Measurements from ENCODE around the gene ARMC12. TPM values are rescaled to one million over a fixed set of nuclear protein-coding genes. Genes with fewer than 3 reads are reported as not detected.
A peak's percentile ranks its signal among the peaks of the same experiment; 100 is the strongest.

ARMC12 gene
- total RNA-seq, 1 donor from 2014 or later = 2.9 TPM

DNA sequence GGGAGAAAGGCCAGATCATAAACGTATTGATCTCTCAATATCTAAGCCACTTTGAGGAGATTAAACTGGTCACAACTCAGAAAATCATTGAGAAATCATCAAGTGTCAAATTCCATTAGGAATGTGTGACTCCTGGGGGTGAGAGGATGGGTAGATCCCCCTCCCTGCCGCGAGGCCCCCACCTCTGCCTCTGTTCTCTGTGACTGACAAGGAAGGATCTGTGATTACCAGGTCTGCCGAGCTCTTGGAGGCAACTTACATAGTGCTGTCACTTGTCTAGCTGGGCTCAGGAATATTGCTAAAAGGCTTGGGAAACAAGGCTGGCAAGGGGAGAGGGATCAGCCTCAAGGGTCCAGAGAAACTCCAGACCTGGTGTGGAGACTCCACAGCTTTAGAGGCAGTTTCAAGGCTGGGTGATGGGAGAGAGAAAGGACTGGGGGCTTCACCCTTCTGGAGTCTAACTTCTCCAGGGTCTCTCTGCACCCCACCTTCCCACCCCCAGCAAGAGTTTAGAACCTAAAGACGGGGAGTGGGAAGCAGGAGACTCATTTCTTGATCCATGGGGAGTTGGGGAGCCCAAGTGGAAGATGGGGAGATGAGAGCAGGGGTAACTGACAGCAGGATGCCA, 11.6 kb upstream of the ARMC12 start:
- TF ChIP-seq, protein P1, sequence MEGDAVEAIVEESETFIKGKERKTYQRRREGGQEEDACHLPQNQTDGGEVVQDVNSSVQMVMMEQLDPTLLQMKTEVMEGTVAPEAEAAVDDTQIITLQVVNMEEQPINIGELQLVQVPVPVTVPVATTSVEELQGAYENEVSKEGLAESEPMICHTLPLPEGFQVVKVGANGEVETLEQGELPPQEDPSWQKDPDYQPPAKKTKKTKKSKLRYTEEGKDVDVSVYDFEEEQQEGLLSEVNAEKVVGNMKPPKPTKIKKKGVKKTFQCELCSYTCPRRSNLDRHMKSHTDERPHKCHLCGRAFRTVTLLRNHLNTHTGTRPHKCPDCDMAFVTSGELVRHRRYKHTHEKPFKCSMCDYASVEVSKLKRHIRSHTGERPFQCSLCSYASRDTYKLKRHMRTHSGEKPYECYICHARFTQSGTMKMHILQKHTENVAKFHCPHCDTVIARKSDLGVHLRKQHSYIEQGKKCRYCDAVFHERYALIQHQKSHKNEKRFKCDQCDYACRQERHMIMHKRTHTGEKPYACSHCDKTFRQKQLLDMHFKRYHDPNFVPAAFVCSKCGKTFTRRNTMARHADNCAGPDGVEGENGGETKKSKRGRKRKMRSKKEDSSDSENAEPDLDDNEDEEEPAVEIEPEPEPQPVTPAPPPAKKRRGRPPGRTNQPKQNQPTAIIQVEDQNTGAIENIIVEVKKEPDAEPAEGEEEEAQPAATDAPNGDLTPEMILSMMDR (conservative IDR thresholded peaks at IDR 0.05) = no peak
- no peaks in the 10 kb centered on the region for H3K27me3 Mint-ChIP-seq (ENCODE audit: low read depth)

DNA sequence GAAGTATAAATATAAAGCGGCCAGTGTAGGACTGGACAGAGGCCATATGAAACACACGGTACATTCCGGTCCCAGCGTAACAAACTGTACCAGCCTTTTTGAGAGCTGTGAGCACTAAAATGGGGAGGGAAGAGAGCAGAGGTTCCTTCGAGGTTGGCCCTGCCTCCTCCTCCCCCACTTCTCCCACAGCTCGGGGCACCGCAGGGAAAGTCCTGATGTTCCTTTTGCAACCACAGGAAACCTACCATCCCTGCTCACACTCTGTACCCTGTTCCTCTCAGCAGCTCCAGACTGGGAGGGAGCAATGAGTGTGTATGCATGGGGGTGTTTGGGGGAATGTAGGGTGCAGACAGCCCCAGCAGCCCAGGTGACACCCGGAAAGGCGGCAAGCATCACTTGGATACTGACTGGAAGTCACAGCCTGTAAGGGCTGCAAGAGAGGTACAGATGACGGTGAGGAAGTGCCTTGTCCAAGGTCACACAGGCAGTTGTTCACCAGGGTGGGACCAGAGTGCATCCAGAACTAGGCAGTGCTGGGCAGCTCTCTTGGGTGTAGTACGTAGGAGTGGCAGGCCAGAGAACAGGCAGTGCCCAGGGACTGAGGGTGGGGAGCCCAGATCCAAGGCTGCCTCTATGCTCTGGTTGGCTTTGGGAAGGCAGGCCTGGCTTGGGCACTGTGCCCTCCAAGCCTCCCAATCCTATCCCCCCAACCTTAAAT, 11.0 kb upstream of the ARMC12 start:
- H3K4me3 Mint-ChIP-seq = peak overlapping the region; percentile 85
- no peaks in the 10 kb centered on the region for H3K27me3 Mint-ChIP-seq (ENCODE audit: low read depth)
- H3K4me1 Mint-ChIP-seq = peaks cover 62% of the 10 kb centered on the region
- H3K9me3 Mint-ChIP-seq = no peaks in the 10 kb centered on the region
- H3K36me3 Mint-ChIP-seq (ENCODE audit: low read depth) = no peaks in the 10 kb centered on the region
- TF ChIP-seq, protein P1 (conservative IDR thresholded peaks at IDR 0.05) = no peak
- H3K27ac Mint-ChIP-seq (ENCODE audit: unreplicated experiment) = peak overlapping the region; percentile 71
- DNase-seq (ENCODE audit: low read depth, low spot score) = no peak

More for the DNA sequence above, 11.6 kb upstream of the ARMC12 start:
- no peaks in the 10 kb centered on the region for H3K36me3 Mint-ChIP-seq (ENCODE audit: low read depth)
- DNase-seq (ENCODE audit: low read depth, low spot score) = no peak
- H3K27ac Mint-ChIP-seq (ENCODE audit: unreplicated experiment) = peak overlapping the region; percentile 71
- no peaks in the 10 kb centered on the region for H3K9me3 Mint-ChIP-seq
- H3K4me1 Mint-ChIP-seq = peaks cover 65% of the 10 kb centered on the region
- peak overlapping the region; percentile 85 for H3K4me3 Mint-ChIP-seq

DNA sequence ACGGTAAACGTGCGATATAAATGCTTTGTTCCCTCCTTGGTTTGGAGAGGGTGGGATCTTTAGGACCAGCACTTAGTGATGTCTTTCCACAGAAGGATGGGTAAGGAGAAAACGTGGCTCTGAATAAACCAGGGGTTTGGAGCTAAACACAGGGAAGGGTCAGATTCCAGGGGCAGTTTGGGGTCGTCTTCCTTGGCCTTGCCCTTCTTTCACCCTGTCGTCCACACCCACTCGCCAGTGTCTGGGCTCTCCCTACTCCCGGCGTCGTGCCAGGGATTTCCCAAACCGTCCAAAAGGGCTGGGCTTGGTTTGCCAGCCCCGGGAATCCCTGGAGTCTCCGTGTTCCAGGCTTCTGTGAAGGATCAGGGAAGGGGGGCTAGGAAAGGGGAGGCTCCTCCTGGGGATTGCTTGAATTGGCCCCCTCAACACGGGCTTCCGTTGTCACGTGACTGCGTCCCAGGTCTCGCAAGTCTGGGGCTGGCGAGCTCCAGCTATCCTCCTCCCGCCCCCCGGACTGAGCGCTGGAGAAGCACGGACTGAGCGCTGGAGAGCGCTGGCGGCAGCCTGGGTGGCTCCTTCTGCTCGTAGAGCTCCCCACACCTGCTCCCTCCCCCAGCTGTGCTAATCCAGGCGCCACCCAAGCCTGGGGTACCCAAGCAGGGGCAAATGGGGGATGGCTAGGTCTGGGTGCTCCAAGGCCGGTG, 9.4 kb upstream of the ARMC12 start:
- peak overlapping the region; percentile 98 for H3K27ac Mint-ChIP-seq (ENCODE audit: unreplicated experiment)
- H3K9me3 Mint-ChIP-seq = no peaks in the 10 kb centered on the region
- no peaks in the 10 kb centered on the region for H3K36me3 Mint-ChIP-seq (ENCODE audit: low read depth)
- no peaks in the 10 kb centered on the region for H3K27me3 Mint-ChIP-seq (ENCODE audit: low read depth)
- peak; percentile 44 for DNase-seq (ENCODE audit: low read depth, low spot score)
- H3K4me1 Mint-ChIP-seq = peaks cover 63% of the 10 kb centered on the region
- H3K4me3 Mint-ChIP-seq = peak overlapping the region; percentile 85
- TF ChIP-seq, protein P1 (conservative IDR thresholded peaks at IDR 0.05) = no peak

DNA sequence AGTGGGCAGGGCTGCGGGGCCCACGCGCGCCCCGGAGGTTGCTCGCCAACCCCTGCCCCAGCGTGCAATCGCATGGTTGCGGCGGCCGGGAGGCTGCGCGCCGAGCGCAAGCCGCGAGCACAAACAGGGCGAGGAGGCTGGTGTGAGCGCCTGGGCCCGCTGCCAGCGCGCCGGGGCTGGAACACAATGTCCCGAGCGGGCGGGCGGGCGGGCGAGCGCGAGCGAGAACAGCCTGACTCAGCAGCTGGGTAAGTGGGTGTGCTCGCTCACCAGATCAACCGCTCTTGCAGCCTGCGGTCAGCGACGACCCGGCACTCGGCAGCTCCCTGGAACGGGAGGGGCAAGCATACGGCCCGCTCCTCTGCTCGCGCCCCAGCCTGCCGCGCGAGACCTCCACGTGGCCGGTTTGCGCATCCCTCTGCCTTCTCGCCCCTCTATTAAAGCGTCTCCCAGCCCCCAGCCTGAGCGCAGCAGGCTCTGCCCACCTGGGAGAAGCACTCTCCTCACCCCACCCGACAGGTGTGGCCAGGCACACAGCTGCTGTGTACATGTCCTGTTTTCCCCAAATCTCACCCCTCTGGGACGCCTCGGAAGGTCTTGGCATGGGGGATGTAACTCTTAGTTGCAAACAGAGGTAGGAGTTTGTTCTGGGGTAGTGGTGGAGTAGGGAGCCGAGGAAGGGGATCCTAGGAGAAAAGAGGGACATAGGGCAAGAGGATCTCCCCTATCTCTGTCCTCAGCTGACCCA, 8.7 kb upstream of the ARMC12 start:
- peaks cover 70% of the 10 kb centered on the region for H3K4me1 Mint-ChIP-seq
- H3K27me3 Mint-ChIP-seq (ENCODE audit: low read depth) = no peaks in the 10 kb centered on the region
- H3K27ac Mint-ChIP-seq (ENCODE audit: unreplicated experiment) = peak overlapping the region; percentile 91

More for the DNA sequence above, 8.7 kb upstream of the ARMC12 start:
- Mint-ChIP-seq H3K4me3 (peak overlapping the region; percentile 95), H3K36me3 (ENCODE audit: low read depth) (no peaks in the 10 kb centered on the region), H3K9me3 (no peaks in the 10 kb centered on the region)
- TF ChIP-seq, protein P1 (conservative IDR thresholded peaks at IDR 0.05) = no peak
- DNase-seq (ENCODE audit: low read depth, low spot score) = peak; percentile 44
